ENCODE results near the gene CTRB2.
"Not testable (repeated sequence)": the region's sequence is repeated elsewhere in the genome, so short reads cannot be mapped to it uniquely, and the experiment has no call there.

Gene CTRB2

GRCh38 chr16:75226550-75227360 is 19.8 kb upstream of the CTRB2 start:
- DNase-seq (ENCODE audit: low read depth), result no peak

- DNase-seq (ENCODE audit: low read depth), result no peak
Observed at GRCh38 chr16:75225678-75226515, 18.9 kb upstream of the CTRB2 start.

- no peak for DNase-seq (ENCODE audit: low read depth)
Observed at GRCh38 chr16:75225092-75225491, 18.1 kb upstream of the CTRB2 start.

- no peak for DNase-seq (ENCODE audit: low read depth)
Observed at GRCh38 chr16:75224306-75225082, 17.5 kb upstream of the CTRB2 start.

GRCh38 chr16:75223129-75223528 is 16.2 kb upstream of the CTRB2 start:
- not testable (repeated sequence) for DNase-seq (ENCODE audit: low read depth)

GRCh38 chr16:75222271-75222783 is 15.4 kb upstream of the CTRB2 start:
- DNase-seq (ENCODE audit: low read depth), result no peak

GRCh38 chr16:75219838-75220237 is 12.9 kb upstream of the CTRB2 start:
- DNase-seq (ENCODE audit: low read depth), result no peak

GRCh38 chr16:75219088-75219487 is 12.1 kb upstream of the CTRB2 start:
- no peak for DNase-seq (ENCODE audit: low read depth)

- no peak for DNase-seq (ENCODE audit: low read depth)
Observed at GRCh38 chr16:75218256-75219076, 11.5 kb upstream of the CTRB2 start, which contains the start of gene CTRB1. TSS of gene CTRB1 (plus strand) at chr16:75218988. CDS start at chr16:75219008, 20 bp downstream.

GRCh38 chr16:75217389-75217851 is 10.5 kb upstream of the CTRB2 start:
- DNase-seq (ENCODE audit: low read depth), result no peak

GRCh38 chr16:75216576-75216975 is 9.6 kb upstream of the CTRB2 start:
- DNase-seq (ENCODE audit: low read depth), result no peak

- no peak for DNase-seq (ENCODE audit: low read depth)
Observed at GRCh38 chr16:75216127-75216526, 9.2 kb upstream of the CTRB2 start.

GRCh38 chr16:75211286-75211685 is 4.3 kb upstream of the CTRB2 start:
- DNase-seq (ENCODE audit: low read depth), result not testable (repeated sequence)

- no peak for DNase-seq (ENCODE audit: low read depth)
Observed at GRCh38 chr16:75209944-75210343, 3.0 kb upstream of the CTRB2 start.

GRCh38 chr16:75209514-75209913 is 2.6 kb upstream of the CTRB2 start:
- DNase-seq (ENCODE audit: low read depth), result not testable (repeated sequence)

GRCh38 chr16:75208861-75209505 is 2.0 kb upstream of the CTRB2 start:
- no peak for DNase-seq (ENCODE audit: low read depth)

GRCh38 chr16:75208242-75208825 is 1.4 kb upstream of the CTRB2 start:
- DNase-seq (ENCODE audit: low read depth), result no peak

- no peak for DNase-seq (ENCODE audit: low read depth)
Observed at GRCh38 chr16:75207831-75208230, 870 bp upstream of the CTRB2 start.

GRCh38 chr16:75205961-75206748 is 806 bp downstream of the CTRB2 start:
- DNase-seq (ENCODE audit: low read depth), result not testable (repeated sequence)
